HEK293 (cell line): ENCODE measurements around the gene UBIAD1.
"Not testable (repeated sequence)": the region's sequence is repeated elsewhere in the genome, so short reads cannot be mapped to it uniquely, and the experiment has no call there.

ENCODE experiments used
- CTCF ChIA-PET: fragments of 350-600 bp; formaldehyde crosslinking; extraction: SDS; loops from one replicate; lab custom pipeline; 2021; ENCODE audit warnings: antibody characterized with exemption; lab: Yijun Ruan, JAX
- POLR2A ChIA-PET: fragments of 300-600 bp; formaldehyde crosslinking; extraction: SDS; loops from one replicate; lab custom pipeline; 2020; ENCODE audit warnings: antibody characterized with exemption, inconsistent platforms; lab: Yijun Ruan, JAX
- H3K27ac ChIP-seq: fragments of 200-500 bp; sonication (Bioruptor generic); 2 replicates; pipeline ENCODE4 v1.5.1; 2014; ENCODE audit warnings: low read depth, low read length, control low read depth, inconsistent platforms; ENCODE audit errors: extremely low read depth
- H3K36me3 ChIP-seq, 2 experiments: fragments of 200-500 bp in 1 of 2; sonication (Bioruptor generic) in 1 of 2; 1 replicate in 1 of 2; 2 replicates in 1 of 2; pipeline ENCODE4 v1.5.1; 2014 to 2017; ENCODE audit warnings: inconsistent platforms in 2 of 2, low read length in 2 of 2; ENCODE audit not compliant: control insufficient read depth in 2 of 2, insufficient read depth in 1 of 2
- H3K4me1 ChIP-seq: fragments of 200-500 bp; sonication (Bioruptor generic); 2 replicates; pipeline ENCODE4 v1.5.1; 2014; ENCODE audit warnings: mild to moderate bottlenecking, low read length, inconsistent platforms; ENCODE audit not compliant: control insufficient read depth, insufficient read depth
- H3K4me3 ChIP-seq: 2 replicates; pipeline ENCODE4 v1.5.1; 2011; ENCODE audit warnings: low read depth, mild to moderate bottlenecking, control low read depth, low read length, moderate library complexity
- H3K9me3 ChIP-seq: fragments of 200-500 bp; sonication (Bioruptor generic); 2 replicates; pipeline ENCODE4 v1.5.1; 2014; ENCODE audit warnings: low read depth, low read length, inconsistent platforms; ENCODE audit not compliant: control insufficient read depth, insufficient read depth
- OSR2 ChIP-seq: fragments of 450-650 bp; formaldehyde crosslinking; IDR thresholded peaks from 2 replicates; pipeline ENCODE4 v1.5.1; 2016; ENCODE audit warnings: missing biosample characterization, missing genetic modification characterization
- REPIN1 ChIP-seq: fragments of 450-650 bp; formaldehyde crosslinking; IDR thresholded peaks from 2 replicates; pipeline ENCODE4 v1.5.1; 2017; ENCODE audit warnings: missing biosample characterization, missing genetic modification characterization, low read depth
- SETDB1 ChIP-seq: IDR thresholded peaks from one replicate; pipeline ENCODE4 v1.6.1; 2017; ENCODE audit warnings: mild to moderate bottlenecking, low read length, moderate library complexity, mixed read lengths; ENCODE audit not compliant: insufficient read length
- ZNF138 ChIP-seq: fragments of 450-650 bp; formaldehyde crosslinking; IDR thresholded peaks from 2 replicates; pipeline ENCODE4 v1.5.1; 2016; ENCODE audit warnings: missing biosample characterization, missing genetic modification characterization, borderline replicate concordance
- ZNF292 ChIP-seq: fragments of 450-650 bp; formaldehyde crosslinking; IDR thresholded peaks from 2 replicates; pipeline ENCODE4 v1.5.1; 2016; ENCODE audit warnings: low read depth, missing biosample characterization, missing genetic modification characterization, borderline replicate concordance
- ZNF311 ChIP-seq: fragments of 450-650 bp; formaldehyde crosslinking; IDR thresholded peaks from 2 replicates; pipeline ENCODE4 v1.5.1; 2017; ENCODE audit warnings: missing biosample characterization, missing genetic modification characterization, borderline replicate concordance
- ZNF623 ChIP-seq: fragments of 450-650 bp; formaldehyde crosslinking; IDR thresholded peaks from 2 replicates; pipeline ENCODE4 v1.5.1; 2016; ENCODE audit warnings: missing biosample characterization, missing genetic modification characterization
- TF ChIP-seq, protein P1 (sequence below): fragments of 450-650 bp; formaldehyde crosslinking; IDR thresholded peaks from 2 replicates; pipeline ENCODE4 v1.5.1; 2016; ENCODE audit warnings: missing biosample characterization, missing genetic modification characterization
- TF ChIP-seq, protein P2 (sequence below): fragments of 450-650 bp; formaldehyde crosslinking; IDR thresholded peaks from 2 replicates; pipeline ENCODE4 v1.5.1; 2016; ENCODE audit warnings: missing biosample characterization, missing genetic modification characterization
- TF ChIP-seq, protein P3 (sequence below): fragments of 450-650 bp; formaldehyde crosslinking; IDR thresholded peaks from 2 replicates; pipeline ENCODE4 v1.5.1; 2017; ENCODE audit warnings: missing biosample characterization, missing genetic modification characterization
- TF ChIP-seq, protein P4 (sequence below): fragments of 450-650 bp; formaldehyde crosslinking; IDR thresholded peaks from 2 replicates; pipeline ENCODE4 v1.5.1; 2016; ENCODE audit warnings: missing biosample characterization, missing genetic modification characterization

Gene UBIAD1

DNA sequence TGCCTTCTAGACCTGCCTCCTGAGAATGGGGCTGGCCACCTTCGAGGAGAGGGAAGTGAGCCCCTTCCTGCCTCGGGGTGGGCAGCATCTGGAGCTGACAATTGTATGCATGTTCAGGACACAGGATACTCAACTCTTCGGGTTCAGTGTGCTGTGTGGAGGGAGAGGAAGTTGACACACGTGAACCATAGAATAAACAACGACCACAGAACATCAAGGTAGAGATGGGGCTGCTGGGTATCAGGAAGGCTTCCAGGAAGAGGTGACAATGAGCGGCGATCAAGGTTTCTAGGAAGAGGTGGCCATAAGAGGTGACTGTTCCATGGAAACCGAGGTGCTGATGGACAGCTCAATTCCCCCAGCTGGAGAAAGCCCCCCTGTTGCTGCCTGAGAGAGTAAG lies 22.0 kb downstream of the UBIAD1 start (continued):
- TF ChIP-seq, protein P1, sequence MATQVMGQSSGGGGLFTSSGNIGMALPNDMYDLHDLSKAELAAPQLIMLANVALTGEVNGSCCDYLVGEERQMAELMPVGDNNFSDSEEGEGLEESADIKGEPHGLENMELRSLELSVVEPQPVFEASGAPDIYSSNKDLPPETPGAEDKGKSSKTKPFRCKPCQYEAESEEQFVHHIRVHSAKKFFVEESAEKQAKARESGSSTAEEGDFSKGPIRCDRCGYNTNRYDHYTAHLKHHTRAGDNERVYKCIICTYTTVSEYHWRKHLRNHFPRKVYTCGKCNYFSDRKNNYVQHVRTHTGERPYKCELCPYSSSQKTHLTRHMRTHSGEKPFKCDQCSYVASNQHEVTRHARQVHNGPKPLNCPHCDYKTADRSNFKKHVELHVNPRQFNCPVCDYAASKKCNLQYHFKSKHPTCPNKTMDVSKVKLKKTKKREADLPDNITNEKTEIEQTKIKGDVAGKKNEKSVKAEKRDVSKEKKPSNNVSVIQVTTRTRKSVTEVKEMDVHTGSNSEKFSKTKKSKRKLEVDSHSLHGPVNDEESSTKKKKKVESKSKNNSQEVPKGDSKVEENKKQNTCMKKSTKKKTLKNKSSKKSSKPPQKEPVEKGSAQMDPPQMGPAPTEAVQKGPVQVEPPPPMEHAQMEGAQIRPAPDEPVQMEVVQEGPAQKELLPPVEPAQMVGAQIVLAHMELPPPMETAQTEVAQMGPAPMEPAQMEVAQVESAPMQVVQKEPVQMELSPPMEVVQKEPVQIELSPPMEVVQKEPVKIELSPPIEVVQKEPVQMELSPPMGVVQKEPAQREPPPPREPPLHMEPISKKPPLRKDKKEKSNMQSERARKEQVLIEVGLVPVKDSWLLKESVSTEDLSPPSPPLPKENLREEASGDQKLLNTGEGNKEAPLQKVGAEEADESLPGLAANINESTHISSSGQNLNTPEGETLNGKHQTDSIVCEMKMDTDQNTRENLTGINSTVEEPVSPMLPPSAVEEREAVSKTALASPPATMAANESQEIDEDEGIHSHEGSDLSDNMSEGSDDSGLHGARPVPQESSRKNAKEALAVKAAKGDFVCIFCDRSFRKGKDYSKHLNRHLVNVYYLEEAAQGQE (tag by site-specific recombination) = no peak
- no peak for TF ChIP-seq SETDB1
- TF ChIP-seq, all 188 proteins: peak for 0

DNA sequence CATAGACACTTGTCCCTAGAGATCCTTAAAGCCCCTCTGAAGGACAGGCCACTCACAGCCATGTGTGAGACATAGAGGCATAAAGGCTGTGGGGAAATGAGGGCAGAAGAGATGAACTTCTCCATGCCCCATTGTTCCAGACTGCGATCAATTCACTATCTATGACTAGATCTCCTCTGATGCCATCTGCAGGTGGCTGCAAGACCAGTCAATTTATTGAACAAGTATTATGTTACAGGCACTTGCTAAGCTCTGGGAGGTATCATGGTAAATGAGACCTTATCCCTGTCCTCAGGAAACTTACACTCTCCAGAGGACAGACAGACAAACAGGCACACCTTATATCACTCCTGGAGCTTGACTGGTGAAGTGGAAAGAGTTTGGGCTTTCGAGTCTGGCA lies 22.9 kb downstream of the UBIAD1 start:
- H3K4me1 ChIP-seq = no peaks in the 10 kb centered on the region
- H3K4me3 ChIP-seq = no peak overlapping the region
- H3K27ac ChIP-seq = no peak overlapping the region
- no peaks in the 10 kb centered on the region for H3K9me3 ChIP-seq
- CTCF ChIA-PET = interaction anchor here (0.7 to 1.4 kb wide), 3 partner anchors 9 to 258 kb away, joined by 3 read pairs; no protein-coding TSS in a partner anchor
- TF ChIP-seq ZNF138 (tag by site-specific recombination) (no peak), ZNF292 (tag by site-specific recombination) (no peak), ZNF623 (tag by site-specific recombination) (no peak), OSR2 (tag by site-specific recombination) (no peak), ZNF311 (tag by site-specific recombination) (no peak)
- TF ChIP-seq, protein P2, sequence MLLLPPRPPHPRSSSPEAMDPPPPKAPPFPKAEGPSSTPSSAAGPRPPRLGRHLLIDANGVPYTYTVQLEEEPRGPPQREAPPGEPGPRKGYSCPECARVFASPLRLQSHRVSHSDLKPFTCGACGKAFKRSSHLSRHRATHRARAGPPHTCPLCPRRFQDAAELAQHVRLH = no peak
- TF ChIP-seq, protein P3, sequence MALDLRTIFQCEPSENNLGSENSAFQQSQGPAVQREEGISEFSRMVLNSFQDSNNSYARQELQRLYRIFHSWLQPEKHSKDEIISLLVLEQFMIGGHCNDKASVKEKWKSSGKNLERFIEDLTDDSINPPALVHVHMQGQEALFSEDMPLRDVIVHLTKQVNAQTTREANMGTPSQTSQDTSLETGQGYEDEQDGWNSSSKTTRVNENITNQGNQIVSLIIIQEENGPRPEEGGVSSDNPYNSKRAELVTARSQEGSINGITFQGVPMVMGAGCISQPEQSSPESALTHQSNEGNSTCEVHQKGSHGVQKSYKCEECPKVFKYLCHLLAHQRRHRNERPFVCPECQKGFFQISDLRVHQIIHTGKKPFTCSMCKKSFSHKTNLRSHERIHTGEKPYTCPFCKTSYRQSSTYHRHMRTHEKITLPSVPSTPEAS (tag by site-specific recombination) = no peak
- TF ChIP-seq, protein P1 (tag by site-specific recombination) = no peak
- TF ChIP-seq, protein P4, sequence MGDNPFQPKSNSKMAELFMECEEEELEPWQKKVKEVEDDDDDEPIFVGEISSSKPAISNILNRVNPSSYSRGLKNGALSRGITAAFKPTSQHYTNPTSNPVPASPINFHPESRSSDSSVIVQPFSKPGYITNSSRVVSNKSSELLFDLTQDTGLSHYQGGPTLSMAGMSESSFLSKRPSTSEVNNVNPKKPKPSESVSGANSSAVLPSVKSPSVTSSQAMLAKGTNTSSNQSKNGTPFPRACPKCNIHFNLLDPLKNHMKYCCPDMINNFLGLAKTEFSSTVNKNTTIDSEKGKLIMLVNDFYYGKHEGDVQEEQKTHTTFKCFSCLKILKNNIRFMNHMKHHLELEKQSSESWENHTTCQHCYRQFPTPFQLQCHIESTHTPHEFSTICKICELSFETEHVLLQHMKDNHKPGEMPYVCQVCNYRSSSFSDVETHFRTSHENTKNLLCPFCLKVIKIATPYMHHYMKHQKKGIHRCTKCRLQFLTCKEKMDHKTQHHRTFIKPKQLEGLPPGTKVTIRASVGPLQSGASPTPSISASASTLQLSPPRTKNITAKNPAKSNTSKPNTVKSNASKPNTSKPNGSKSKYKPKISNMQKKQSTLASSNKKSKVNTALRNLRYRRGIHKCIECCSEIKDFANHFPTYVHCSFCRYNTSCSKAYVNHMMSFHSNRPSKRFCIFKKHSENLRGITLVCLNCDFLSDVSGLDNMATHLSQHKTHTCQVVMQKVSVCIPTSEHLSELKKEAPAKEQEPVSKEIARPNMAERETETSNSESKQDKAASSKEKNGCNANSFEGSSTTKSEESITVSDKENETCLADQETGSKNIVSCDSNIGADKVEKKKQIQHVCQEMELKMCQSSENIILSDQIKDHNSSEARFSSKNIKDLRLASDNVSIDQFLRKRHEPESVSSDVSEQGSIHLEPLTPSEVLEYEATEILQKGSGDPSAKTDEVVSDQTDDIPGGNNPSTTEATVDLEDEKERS (tag by site-specific recombination) = no peak
- peaks cover under 1 to 25% of the 10 kb centered on the region in 2 experiments; a peak in 2 of 3 replicates for H3K36me3 ChIP-seq
- POLR2A ChIA-PET = no interaction called here

DNA sequence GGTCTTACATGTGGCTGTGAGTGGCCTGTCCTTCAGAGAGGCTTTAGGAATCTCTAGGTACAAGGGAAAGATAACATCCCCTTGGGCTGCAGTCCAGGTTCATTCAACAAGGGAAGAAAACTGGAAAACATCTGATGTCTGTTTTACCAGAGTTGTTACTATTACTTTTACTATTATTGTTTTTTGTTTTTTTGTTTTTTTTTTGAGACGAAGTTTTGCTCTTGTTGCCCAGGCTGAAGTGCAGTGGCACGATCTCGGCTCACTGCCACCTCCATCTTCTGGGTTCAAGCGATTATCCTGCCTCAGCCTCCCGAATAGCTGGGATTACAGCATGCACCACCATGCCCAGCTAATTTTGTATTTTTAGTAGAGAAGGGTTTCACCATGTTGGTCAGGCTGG lies 24.8 kb downstream of the UBIAD1 start:
- POLR2A ChIA-PET, CTCF ChIA-PET, H3K4me1 ChIP-seq, H3K4me3 ChIP-seq: not testable (repeated sequence)
- H3K36me3 ChIP-seq = peaks cover 0 to 25% of the 10 kb centered on the region in 2 experiments; a peak in 1 of 3 replicates
- TF ChIP-seq REPIN1 (tag by site-specific recombination) = peak; percentile 93; the same call in 1 of the 2 replicates
- TF ChIP-seq, all 188 proteins: peak for 1; not testable (repeated sequence) for 187
- H3K9me3 ChIP-seq, H3K27ac ChIP-seq: not testable (repeated sequence)
